Sigmoid colon (tissue), 7 donors: ENCODE measurements around the gene NNT. TPM values are rescaled to one million over a fixed set of nuclear protein-coding genes. Genes with fewer than 3 reads are reported as not detected.

Experiments
- DNase-seq: peaks from one replicate; pipeline ENCODE4 v3.0.0-alpha.2; 2019
- H3K27ac ChIP-seq, 4 donors: fragments of 200-600 bp; sonication (generic); one replicate each; pipeline ENCODE4 v1.5.1; 2016 to 2019; ENCODE audit warnings: mild to moderate bottlenecking in 1 of 4
- H3K27me3 ChIP-seq, 3 donors: fragments of 200-600 bp; sonication (generic); one replicate each; pipeline ENCODE4 v1.5.1; 2019; ENCODE audit warnings: mild to moderate bottlenecking in 1 of 3
- H3K36me3 ChIP-seq, 4 donors: fragments of 200-600 bp; sonication (generic); one replicate each; pipeline ENCODE4 v1.5.1; 2016 to 2019
- H3K4me1 ChIP-seq, 4 donors: fragments of 200-600 bp; sonication (generic); one replicate each; pipeline ENCODE4 v1.5.1; 2017 to 2019
- H3K4me3 ChIP-seq, 4 donors: fragments of 200-600 bp; sonication (generic); one replicate each; pipeline ENCODE4 v1.5.1; 2017 to 2019; ENCODE audit warnings: mild to moderate bottlenecking in 2 of 4, moderate library complexity in 1 of 4
- H3K9me3 ChIP-seq, 4 donors: fragments of 200-600 bp in 3 of 4; sonication (generic) in 3 of 4; one replicate each; pipeline versions ENCODE4 v1.5.1 to v1.6.1; 2013 to 2019
- EP300 ChIP-seq, 4 donors: sonication (generic); formaldehyde crosslinking; IDR thresholded peaks; one replicate each; pipeline ENCODE4 v1.6.1; 2017; ENCODE audit warnings: antibody characterized with exemption in 4 of 4
- POLR2A ChIP-seq, 2 donors: fragments of 450-650 bp; IDR thresholded peaks; one replicate each; pipeline ENCODE4 v1.6.1; 2016; ENCODE audit warnings: antibody characterized with exemption in 2 of 2, mild to moderate bottlenecking in 2 of 2, moderate library complexity in 2 of 2
- POLR2AphosphoS5 ChIP-seq, 4 donors: sonication (generic); formaldehyde crosslinking; IDR thresholded peaks; one replicate each; pipeline ENCODE4 v1.6.1; 2017; ENCODE audit warnings: antibody characterized with exemption in 4 of 4
- WGBS, 2 donors: extraction: QIAGEN DNeasy Blood & Tissue Kit; methylation state at CpG; one replicate each; pipeline ENCODE4 v1.1.7; 2013; 5-methylcytosine and 5-hydroxymethylcytosine counted together
- intact Hi-C: fragments of 100-400 bp; cut with DNase I; formaldehyde crosslinking; loops from one replicate; pipeline ENCODE4 v1.15.1; 2023
- polyA plus RNA-seq, 3 donors: library from polyadenylated mRNA; stranded (reverse); fragments of 200-250 nt; gene quantifications; one replicate each; pipeline ENCODE4 v1.2.3, GENCODE V29; 2013
- total RNA-seq, 4 donors: library from RNA; depleted of rRNA; stranded (reverse); fragments of >200 nt; gene quantifications; one replicate each; pipeline ENCODE4 v1.1.0, GENCODE V29; 2016
- TF ChIP-seq, protein P1 (sequence below), 4 experiments: fragments of 450-650 bp in 3 of 4; fragments of 200-600 bp in 1 of 4; IDR thresholded peaks; one replicate each; pipeline ENCODE4 v1.5.1; 2016 to 2019; ENCODE audit warnings: antibody characterized with exemption in 4 of 4, mild to moderate bottlenecking in 3 of 4, moderate library complexity in 2 of 4
- donor health status: healthy with polysubstance abuse.
- donor health status: Bipolar disorder and iron deficiency.
- donor health status: healthy.

Gene NNT
- total and polyA plus RNA-seq, 7 donors, result 15.7 to 80.3 (median 48.5) TPM

DNA sequence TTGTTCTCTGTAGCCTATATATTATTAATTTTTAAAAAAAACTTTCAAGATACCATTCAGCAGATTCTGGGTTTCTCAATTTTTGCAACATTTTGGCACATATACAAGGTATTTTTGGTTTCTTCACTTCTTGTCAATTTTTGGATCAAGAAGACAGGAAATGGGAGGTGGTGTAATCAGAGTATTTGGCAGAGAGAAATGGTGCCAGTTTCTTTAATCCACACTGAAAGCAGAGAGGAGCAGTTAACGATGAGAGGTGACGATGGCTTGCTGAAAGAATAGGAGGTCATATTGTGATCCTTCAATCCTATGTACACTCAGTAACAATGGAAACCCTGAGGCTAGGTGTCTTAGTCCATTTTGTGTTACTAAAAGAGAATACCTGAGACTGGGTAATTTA lies 16.4 kb downstream of the NNT start:
- intact Hi-C loops, result no loop called here
- H3K27ac ChIP-seq, result no peak overlapping the region

DNA sequence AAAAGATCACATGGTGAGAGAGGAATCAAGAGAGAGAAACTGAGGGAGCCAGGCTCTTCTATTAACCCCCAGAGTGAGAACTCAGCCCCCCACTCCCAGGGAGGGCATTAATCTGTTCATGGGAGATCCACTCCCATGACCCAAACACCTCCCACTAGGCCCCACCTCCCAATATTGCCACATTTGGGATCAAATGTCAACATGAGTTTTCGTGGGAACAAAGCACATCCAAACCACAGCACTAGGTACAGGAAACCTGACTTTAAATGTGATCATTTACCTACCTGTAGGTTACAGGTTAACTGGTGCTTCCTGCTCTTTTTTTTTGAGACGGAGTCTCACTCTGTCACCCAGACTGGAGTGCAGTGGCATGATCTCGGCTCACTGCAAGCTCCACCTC lies 16.9 kb downstream of the NNT start:
- H3K36me3 ChIP-seq, result peaks cover 0 to 51% (median 6%) of the 10 kb centered on the region in 4 donors
- 87 to 92% methylated on average over 3 of the region's 3 CpGs for WGBS, 2 donors
- no peaks in the 10 kb centered on the region for H3K4me1 ChIP-seq
- H3K4me3 ChIP-seq, result no peak overlapping the region
- no peak overlapping the region for H3K27ac ChIP-seq
- H3K9me3 ChIP-seq, result no peaks in the 10 kb centered on the region
- intact Hi-C loops, result no loop called here
- DNase-seq, result no peak
- TF ChIP-seq POLR2AphosphoS5 (IDR thresholded peaks at IDR 0.05), result no peak
- TF ChIP-seq EP300 (IDR thresholded peaks at IDR 0.05), result no peak
- TF ChIP-seq, protein P1, sequence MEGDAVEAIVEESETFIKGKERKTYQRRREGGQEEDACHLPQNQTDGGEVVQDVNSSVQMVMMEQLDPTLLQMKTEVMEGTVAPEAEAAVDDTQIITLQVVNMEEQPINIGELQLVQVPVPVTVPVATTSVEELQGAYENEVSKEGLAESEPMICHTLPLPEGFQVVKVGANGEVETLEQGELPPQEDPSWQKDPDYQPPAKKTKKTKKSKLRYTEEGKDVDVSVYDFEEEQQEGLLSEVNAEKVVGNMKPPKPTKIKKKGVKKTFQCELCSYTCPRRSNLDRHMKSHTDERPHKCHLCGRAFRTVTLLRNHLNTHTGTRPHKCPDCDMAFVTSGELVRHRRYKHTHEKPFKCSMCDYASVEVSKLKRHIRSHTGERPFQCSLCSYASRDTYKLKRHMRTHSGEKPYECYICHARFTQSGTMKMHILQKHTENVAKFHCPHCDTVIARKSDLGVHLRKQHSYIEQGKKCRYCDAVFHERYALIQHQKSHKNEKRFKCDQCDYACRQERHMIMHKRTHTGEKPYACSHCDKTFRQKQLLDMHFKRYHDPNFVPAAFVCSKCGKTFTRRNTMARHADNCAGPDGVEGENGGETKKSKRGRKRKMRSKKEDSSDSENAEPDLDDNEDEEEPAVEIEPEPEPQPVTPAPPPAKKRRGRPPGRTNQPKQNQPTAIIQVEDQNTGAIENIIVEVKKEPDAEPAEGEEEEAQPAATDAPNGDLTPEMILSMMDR (IDR thresholded peaks at IDR 0.05), result no peak
- no peak for TF ChIP-seq POLR2A (IDR thresholded peaks at IDR 0.05)
- H3K27me3 ChIP-seq, result no peaks in the 10 kb centered on the region

More for the DNA sequence above, 16.4 kb downstream of the NNT start:
- 94 to 95% methylated on average over 2 of the region's 2 CpGs for WGBS, 2 donors
- TF ChIP-seq POLR2AphosphoS5 (IDR thresholded peaks at IDR 0.05) (no peak), EP300 (IDR thresholded peaks at IDR 0.05) (no peak), POLR2A (IDR thresholded peaks at IDR 0.05) (no peak)
- TF ChIP-seq, protein P1 (IDR thresholded peaks at IDR 0.05), result no peak
- no peaks in the 10 kb centered on the region for H3K9me3 ChIP-seq
- DNase-seq, result no peak
- no peaks in the 10 kb centered on the region for H3K27me3 ChIP-seq
- peaks cover 0 to 53% (median 7%) of the 10 kb centered on the region in 4 donors for H3K36me3 ChIP-seq
- no peak overlapping the region for H3K4me3 ChIP-seq
- no peaks in the 10 kb centered on the region for H3K4me1 ChIP-seq

DNA sequence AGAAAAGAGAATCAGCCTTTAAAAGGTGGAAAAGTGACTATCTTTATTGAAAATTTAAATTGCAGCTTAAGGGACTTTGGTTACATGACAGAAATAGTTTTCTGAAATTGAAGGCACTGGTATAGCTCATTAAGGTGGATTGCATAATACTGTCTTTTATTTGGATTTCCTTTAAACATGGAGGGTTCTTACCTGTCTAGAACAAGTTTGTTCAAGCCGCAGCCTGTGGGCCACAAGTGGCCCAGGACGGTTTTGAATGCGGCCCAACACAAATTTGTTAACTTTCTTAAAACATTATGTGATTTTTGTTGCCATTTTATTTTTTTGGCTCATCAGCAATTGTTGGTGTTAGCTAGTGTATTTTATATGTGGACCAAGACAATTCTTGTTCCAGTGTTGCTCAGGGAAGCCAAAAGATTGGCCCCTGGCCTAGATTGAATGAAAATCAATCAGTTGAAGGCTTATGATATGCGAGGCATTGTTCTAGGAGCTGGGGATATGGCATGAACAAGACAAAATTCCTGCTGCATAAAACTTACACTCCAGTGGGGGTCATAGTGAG lies 18.0 kb downstream of the NNT start:
- Histone ChIP-seq H3K27ac (no peak overlapping the region), H3K4me3 (no peak overlapping the region), H3K36me3 (peaks cover 0 to 47% (median 4%) of the 10 kb centered on the region in 4 donors), H3K27me3 (no peaks in the 10 kb centered on the region), H3K9me3 (no peaks in the 10 kb centered on the region), H3K4me1 (no peaks in the 10 kb centered on the region)
- no peak for TF ChIP-seq POLR2A (IDR thresholded peaks at IDR 0.05)
- TF ChIP-seq EP300 (IDR thresholded peaks at IDR 0.05), result no peak
- TF ChIP-seq, protein P1 (IDR thresholded peaks at IDR 0.05), result no peak
- no peak for TF ChIP-seq POLR2AphosphoS5 (IDR thresholded peaks at IDR 0.05)
- intact Hi-C loops, result no loop called here
- DNase-seq, result no peak
- 96 to 97% methylated on average over 4 of the region's 4 CpGs for WGBS, 2 donors

DNA sequence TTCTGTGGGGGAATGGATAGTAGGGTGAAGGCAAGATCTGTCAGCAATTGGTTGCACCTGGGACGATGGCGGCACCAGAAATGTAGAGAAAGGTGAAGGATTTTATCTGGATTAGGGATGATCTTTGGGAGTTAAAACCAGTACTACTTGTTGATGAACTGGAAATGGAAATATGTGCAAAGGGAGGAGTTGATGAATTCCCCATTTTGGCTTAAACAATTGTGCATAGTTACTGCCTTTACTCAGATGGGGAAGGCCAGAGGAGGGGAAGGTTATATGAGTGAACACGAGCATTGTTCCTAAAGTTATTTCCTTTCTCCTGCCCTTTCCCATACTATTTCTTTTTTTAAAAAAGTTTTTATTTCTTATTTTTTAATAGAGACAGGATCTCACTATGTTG lies 19.1 kb downstream of the NNT start:
- whole genome bisulfite sequencing, 2 donors, result 96 to 97% methylated on average over 3 of the region's 3 CpGs
- Histone ChIP-seq H3K9me3 (no peaks in the 10 kb centered on the region), H3K4me1 (peaks cover 0 to 3% (median 1%) of the 10 kb centered on the region in 4 donors), H3K36me3 (peaks cover 0 to 36% (median 2%) of the 10 kb centered on the region in 4 donors), H3K27me3 (no peaks in the 10 kb centered on the region), H3K4me3 (no peak overlapping the region), H3K27ac (no peak overlapping the region)
- DNase-seq, result no peak
- intact Hi-C loops, result no loop called here
- no peak for TF ChIP-seq EP300 (IDR thresholded peaks at IDR 0.05)
- TF ChIP-seq POLR2AphosphoS5 (IDR thresholded peaks at IDR 0.05), result no peak
- TF ChIP-seq POLR2A (IDR thresholded peaks at IDR 0.05), result no peak
- TF ChIP-seq, protein P1 (IDR thresholded peaks at IDR 0.05), result no peak
